ENCODE measurements around the gene WDR70. TPM values are rescaled to one million over a fixed set of nuclear protein-coding genes. Genes with fewer than 3 reads are reported as not detected.

The WDR70 gene
- polyA plus RNA-seq, 1 of the 3 experiments (the other 2 are of a cell fraction), result 14.2 TPM

GRCh38 chr5:37720550-37720952 is 341.4 kb downstream of the WDR70 start (continued):
- TF ChIP-seq, protein P1, sequence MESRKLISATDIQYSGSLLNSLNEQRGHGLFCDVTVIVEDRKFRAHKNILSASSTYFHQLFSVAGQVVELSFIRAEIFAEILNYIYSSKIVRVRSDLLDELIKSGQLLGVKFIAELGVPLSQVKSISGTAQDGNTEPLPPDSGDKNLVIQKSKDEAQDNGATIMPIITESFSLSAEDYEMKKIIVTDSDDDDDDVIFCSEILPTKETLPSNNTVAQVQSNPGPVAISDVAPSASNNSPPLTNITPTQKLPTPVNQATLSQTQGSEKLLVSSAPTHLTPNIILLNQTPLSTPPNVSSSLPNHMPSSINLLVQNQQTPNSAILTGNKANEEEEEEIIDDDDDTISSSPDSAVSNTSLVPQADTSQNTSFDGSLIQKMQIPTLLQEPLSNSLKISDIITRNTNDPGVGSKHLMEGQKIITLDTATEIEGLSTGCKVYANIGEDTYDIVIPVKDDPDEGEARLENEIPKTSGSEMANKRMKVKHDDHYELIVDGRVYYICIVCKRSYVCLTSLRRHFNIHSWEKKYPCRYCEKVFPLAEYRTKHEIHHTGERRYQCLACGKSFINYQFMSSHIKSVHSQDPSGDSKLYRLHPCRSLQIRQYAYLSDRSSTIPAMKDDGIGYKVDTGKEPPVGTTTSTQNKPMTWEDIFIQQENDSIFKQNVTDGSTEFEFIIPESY (IDR thresholded peaks at IDR 0.05; ENCODE audit: borderline replicate concordance, low read depth), result 0 out of 2 replicates have a peak, but pooled peaks have one; percentile 32

GRCh38 chr5:37721447-37721871 is 342.3 kb downstream of the WDR70 start:
- H3K27me3 ChIP-seq (ENCODE audit: insufficient read depth), result no peaks in the 10 kb centered on the region
- H3K9ac ChIP-seq, result peak overlapping the region; percentile 45; the same call in 1 of the 2 replicates
- peaks cover 79% of the 10 kb centered on the region for H3F3A ChIP-seq (replicated peaks; ENCODE audit: insufficient read depth)
- no peak for TF ChIP-seq RCOR1 (IDR thresholded peaks at IDR 0.05; ENCODE audit: low read length)
- peak; percentile 89 for TF ChIP-seq REST (IDR thresholded peaks at IDR 0.05; ENCODE audit: low read depth, low read length)
- no peak for TF ChIP-seq SIN3A (IDR thresholded peaks at IDR 0.05; ENCODE audit: borderline replicate concordance, low read depth, low read length)
- TF ChIP-seq, protein P2, sequence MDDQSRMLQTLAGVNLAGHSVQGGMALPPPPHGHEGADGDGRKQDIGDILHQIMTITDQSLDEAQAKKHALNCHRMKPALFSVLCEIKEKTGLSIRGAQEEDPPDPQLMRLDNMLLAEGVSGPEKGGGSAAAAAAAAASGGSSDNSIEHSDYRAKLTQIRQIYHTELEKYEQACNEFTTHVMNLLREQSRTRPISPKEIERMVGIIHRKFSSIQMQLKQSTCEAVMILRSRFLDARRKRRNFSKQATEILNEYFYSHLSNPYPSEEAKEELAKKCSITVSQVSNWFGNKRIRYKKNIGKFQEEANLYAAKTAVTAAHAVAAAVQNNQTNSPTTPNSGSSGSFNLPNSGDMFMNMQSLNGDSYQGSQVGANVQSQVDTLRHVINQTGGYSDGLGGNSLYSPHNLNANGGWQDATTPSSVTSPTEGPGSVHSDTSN (IDR thresholded peaks at IDR 0.05), result peak; percentile 73
- no peak for TF ChIP-seq POLR2AphosphoS5 (IDR thresholded peaks at IDR 0.05; ENCODE audit: low read depth, low read length)
- TF ChIP-seq, protein P1 (IDR thresholded peaks at IDR 0.05; ENCODE audit: borderline replicate concordance, low read depth), result no peak
- no peaks in the 10 kb centered on the region for H3K9me3 ChIP-seq
- peak overlapping the region; percentile 67 for H3K4me2 ChIP-seq
- ChIA-PET CTCF (interaction anchor here (1.2 to 1.3 kb wide), 2 partner anchors 308 to 720 kb away, joined by 3 to 5 read pairs; no protein-coding TSS in a partner anchor), POLR2A (no interaction called here)
- H3K9me2 ChIP-seq, result no peaks in the 10 kb centered on the region
- H4K20me1 ChIP-seq (ENCODE audit: insufficient read depth), result no peaks in the 10 kb centered on the region
- WGBS (ENCODE audit: low lambda C conversion rate), result 36% methylated on average over 5 of the region's 5 CpGs
- no peak for DNase-seq
- H3K36me3 ChIP-seq (replicated peaks in 1 of 2; ENCODE audit: control insufficient read depth in 1 of 2, insufficient read depth in 2 of 2, low read length in 1 of 2), result peaks cover 0 to 3% of the 10 kb centered on the region in 2 experiments
- peaks cover 28 to 81% of the 10 kb centered on the region in 2 experiments for H3K4me1 ChIP-seq (ENCODE audit: control insufficient read depth in 1 of 2, insufficient read depth in 2 of 2, low read depth in 1 of 2, low read length in 1 of 2)
- H3K27ac ChIP-seq (ENCODE audit: low read depth in 2 of 2, low read length in 1 of 2), result peak overlapping the region; percentile 63 to 92; a peak in 3 of 4 replicates
- H2AFZ ChIP-seq (ENCODE audit: low read depth), result peak overlapping the region; percentile 56
- no peaks in the 10 kb centered on the region for H3K79me2 ChIP-seq (ENCODE audit: insufficient read depth)
- H3K4me3 ChIP-seq (ENCODE audit: low read depth in 2 of 2, low read length in 1 of 2), result no peak overlapping the region; a peak in 1 of 4 replicates
